Measurements from ENCODE around the gene AFG3L2.

DNA sequence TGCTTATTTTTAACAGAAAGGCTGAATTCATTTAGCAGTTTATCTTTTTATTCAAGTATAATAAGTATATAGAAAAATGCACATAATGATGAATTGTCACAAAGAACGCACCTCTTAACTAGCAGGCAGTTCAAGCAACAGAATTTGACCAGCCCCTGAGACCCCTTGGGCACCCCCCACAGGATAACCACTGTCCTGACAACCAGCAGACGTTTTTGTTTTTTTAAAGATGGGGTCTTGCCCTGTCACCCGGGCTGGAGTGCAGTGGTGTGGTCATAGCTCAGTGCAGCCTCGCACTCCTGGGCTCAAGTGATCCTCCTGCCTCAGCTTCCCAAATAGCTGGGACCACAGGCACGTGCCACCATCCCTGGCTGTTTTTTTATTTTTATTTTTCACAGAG lies 44.7 kb upstream of the AFG3L2 start:
- TF ChIP-seq CTCF (IDR thresholded peaks at IDR 0.05): no peak
- TF ChIP-seq POLR2A (IDR thresholded peaks at IDR 0.05): no peak

Data from adrenal gland (tissue), 5 donors.